ENCODE data around the gene CCDC81. TPM values are rescaled to one million over a fixed set of nuclear protein-coding genes. Genes with fewer than 3 reads are reported as not detected.

CCDC81 gene
- total RNA-seq, 1 donor from 2014 or later, result 36.5 TPM

DNA sequence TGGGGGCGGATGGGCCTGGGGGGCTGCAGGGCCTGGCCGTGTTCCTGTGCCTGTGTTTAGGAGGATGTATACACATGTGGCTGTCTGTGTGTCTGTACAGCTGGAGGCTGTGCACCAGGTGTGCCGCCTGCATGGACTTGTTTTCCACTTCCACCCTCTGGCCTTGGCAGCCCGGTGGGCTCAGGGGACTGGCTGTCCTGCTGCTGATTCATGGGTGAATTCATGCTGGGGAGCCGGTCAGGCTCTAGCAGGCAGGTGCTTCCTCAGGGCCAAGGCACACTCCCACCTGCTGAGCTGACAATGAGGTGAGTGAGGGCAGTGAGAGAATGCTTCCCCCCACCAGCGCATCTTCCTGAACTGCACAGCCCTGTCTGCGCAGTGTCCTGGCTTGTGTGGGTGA, 88.4 kb downstream of the CCDC81 start:
- Histone ChIP-seq H3K36me3 (no peaks in the 10 kb centered on the region), H3K27me3 (no peaks in the 10 kb centered on the region), H3K4me3 (no peak overlapping the region), H3K4me1 (peaks cover 9 to 22% of the 10 kb centered on the region in 2 donors), H3K9me3 (no peaks in the 10 kb centered on the region), H3K27ac (no peak overlapping the region)
- DNase-seq (ENCODE audit: low spot score in 2 of 2), result no peak
- intact Hi-C loops (cut with DNase I), result no loop called here
- TF ChIP-seq, protein P1, sequence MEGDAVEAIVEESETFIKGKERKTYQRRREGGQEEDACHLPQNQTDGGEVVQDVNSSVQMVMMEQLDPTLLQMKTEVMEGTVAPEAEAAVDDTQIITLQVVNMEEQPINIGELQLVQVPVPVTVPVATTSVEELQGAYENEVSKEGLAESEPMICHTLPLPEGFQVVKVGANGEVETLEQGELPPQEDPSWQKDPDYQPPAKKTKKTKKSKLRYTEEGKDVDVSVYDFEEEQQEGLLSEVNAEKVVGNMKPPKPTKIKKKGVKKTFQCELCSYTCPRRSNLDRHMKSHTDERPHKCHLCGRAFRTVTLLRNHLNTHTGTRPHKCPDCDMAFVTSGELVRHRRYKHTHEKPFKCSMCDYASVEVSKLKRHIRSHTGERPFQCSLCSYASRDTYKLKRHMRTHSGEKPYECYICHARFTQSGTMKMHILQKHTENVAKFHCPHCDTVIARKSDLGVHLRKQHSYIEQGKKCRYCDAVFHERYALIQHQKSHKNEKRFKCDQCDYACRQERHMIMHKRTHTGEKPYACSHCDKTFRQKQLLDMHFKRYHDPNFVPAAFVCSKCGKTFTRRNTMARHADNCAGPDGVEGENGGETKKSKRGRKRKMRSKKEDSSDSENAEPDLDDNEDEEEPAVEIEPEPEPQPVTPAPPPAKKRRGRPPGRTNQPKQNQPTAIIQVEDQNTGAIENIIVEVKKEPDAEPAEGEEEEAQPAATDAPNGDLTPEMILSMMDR (IDR thresholded peaks at IDR 0.05), result no peak

DNA sequence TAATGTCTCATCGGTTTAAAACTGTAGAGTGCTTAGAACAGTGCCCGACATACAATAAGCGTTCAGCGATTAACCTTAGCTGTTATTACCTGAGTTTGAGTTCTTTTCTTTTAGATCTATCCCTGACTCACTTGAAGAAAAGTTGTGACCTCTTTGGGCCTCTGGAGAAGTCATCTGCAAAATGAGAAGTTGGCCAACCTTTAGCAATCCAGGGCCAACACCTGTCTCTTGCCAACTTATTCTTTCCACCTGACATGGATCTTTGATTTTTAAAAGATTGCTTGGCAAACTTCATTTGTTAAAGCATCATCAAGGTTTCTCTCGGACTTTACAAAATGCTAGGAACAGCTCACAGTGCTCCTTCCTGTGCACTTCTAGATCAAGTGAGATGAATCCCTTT, 89.3 kb downstream of the CCDC81 start:
- Histone ChIP-seq H3K27ac (no peak overlapping the region), H3K4me3 (no peak overlapping the region), H3K27me3 (no peaks in the 10 kb centered on the region), H3K9me3 (no peaks in the 10 kb centered on the region), H3K36me3 (no peaks in the 10 kb centered on the region), H3K4me1 (peaks cover 9 to 16% of the 10 kb centered on the region in 2 donors)
- no peak for DNase-seq (ENCODE audit: low spot score in 2 of 2)
- TF ChIP-seq, protein P1 (IDR thresholded peaks at IDR 0.05), result no peak
- intact Hi-C loops (cut with DNase I), result no loop called here

- no peaks in the 10 kb centered on the region for H3K9me3 ChIP-seq
- peaks cover 6 to 9% of the 10 kb centered on the region in 2 donors for H3K4me1 ChIP-seq
- H3K27me3 ChIP-seq, result no peaks in the 10 kb centered on the region
- no peak overlapping the region for H3K27ac ChIP-seq
- H3K4me3 ChIP-seq, result no peak overlapping the region
- intact Hi-C loops (cut with DNase I), result no loop called here
- H3K36me3 ChIP-seq, result no peaks in the 10 kb centered on the region
- no peak for DNase-seq (ENCODE audit: low spot score in 2 of 2)
- TF ChIP-seq, protein P1 (IDR thresholded peaks at IDR 0.05), result no peak
Observed at GRCh38 chr11:86464509-86465221, 90.0 kb downstream of the CCDC81 start.

DNA sequence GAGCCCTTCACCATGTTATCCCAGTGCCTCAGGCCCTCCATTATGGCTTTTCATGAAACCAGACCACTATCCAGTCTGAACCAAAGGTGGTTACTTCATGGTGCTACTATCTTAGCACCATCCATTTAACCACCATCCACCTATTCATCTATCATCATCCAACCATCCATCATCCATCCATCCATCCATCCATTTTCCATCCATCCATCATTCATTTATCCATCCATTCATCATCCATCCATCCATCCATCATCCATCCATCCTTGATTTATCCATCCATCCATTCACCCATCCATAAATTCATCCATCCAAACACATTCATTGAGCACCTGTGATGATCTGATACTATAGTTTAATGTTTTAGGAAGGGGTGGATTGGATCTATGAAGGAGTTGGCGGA, 93.5 kb downstream of the CCDC81 start:
- no peaks in the 10 kb centered on the region for H3K4me1 ChIP-seq
- no peak for DNase-seq (ENCODE audit: low spot score in 2 of 2)
- TF ChIP-seq, protein P1 (IDR thresholded peaks at IDR 0.05), result no peak
- no peak overlapping the region for H3K4me3 ChIP-seq
- no peaks in the 10 kb centered on the region for H3K36me3 ChIP-seq
- H3K27ac ChIP-seq, result no peak overlapping the region
- H3K27me3 ChIP-seq, result no peaks in the 10 kb centered on the region
- H3K9me3 ChIP-seq, result no peaks in the 10 kb centered on the region
- intact Hi-C loops (cut with DNase I), result no loop called here

DNA sequence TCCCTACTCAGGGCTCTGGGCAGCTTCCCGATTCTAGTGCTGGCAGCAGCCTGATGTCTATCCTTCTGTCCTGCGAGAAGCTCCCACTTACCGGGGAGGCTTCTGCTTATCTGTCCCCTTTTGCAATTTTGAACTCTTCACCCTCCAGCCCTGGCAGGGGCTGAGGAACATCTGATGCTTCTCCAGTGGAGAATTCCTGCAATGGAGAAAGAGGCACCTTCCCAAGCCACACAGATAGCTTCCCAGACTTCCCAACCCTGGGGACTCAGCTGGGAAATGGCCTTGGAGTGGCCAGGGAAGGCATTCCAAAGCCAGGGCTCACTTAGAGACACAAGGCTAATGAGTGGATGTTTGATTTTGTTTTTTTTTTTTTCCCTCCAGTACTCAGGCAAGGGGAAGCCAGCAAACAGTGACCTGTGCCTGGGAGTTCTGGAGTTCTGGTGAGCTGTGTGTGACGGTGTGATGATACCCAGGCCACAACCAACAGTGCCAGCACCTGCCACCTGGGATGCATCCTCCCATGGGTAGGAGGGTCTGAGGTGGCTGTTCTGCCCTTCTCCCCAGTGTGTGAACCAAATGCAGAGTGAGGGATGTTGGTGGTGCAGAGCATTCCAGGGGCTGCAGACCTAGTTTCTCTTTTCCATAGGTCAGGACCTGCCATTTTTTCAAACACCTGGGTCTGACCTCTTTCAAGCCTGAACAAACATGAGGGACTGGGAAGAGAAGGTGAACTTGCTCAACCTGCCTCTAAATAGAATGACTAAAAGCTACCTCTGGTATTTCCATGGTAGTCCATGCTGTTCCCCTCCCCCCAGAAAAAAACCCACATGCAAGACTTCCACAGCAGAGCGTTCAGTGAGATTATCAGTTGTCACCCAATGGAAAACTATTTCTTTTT, 95.1 kb downstream of the CCDC81 start:
- DNase-seq (ENCODE audit: low spot score in 2 of 2), result peak in 1 of 2 donors; percentile 73
- Histone ChIP-seq H3K4me3 (no peak overlapping the region), H3K27ac (no peak overlapping the region), H3K36me3 (no peaks in the 10 kb centered on the region), H3K4me1 (peaks cover 0 to 12% of the 10 kb centered on the region in 2 donors), H3K27me3 (no peaks in the 10 kb centered on the region), H3K9me3 (no peaks in the 10 kb centered on the region)
- TF ChIP-seq, protein P1 (IDR thresholded peaks at IDR 0.05), result no peak
- intact Hi-C loops (cut with DNase I), result no loop called here

Other genes starting within 250 kb of the CCDC81 start
- gene EED, start 130.1 kb upstream of the CCDC81 start, total RNA-seq, result 16.1 TPM
- gene HIKESHI, start 72.6 kb upstream of the CCDC81 start, total RNA-seq, result 28.9 TPM